Iris pigment epithelial cell (primary cell): Measurements from ENCODE around the gene RALGAPA1.
"Not testable (repeated sequence)": the region's sequence is repeated elsewhere in the genome, so short reads cannot be mapped to it uniquely, and the experiment has no call there.

Source experiments
- DNase-seq: peaks from one replicate; pipeline ENCODE4 v3.0.0-alpha.2; 2011; ENCODE audit warnings: low read depth

RALGAPA1 gene

DNA sequence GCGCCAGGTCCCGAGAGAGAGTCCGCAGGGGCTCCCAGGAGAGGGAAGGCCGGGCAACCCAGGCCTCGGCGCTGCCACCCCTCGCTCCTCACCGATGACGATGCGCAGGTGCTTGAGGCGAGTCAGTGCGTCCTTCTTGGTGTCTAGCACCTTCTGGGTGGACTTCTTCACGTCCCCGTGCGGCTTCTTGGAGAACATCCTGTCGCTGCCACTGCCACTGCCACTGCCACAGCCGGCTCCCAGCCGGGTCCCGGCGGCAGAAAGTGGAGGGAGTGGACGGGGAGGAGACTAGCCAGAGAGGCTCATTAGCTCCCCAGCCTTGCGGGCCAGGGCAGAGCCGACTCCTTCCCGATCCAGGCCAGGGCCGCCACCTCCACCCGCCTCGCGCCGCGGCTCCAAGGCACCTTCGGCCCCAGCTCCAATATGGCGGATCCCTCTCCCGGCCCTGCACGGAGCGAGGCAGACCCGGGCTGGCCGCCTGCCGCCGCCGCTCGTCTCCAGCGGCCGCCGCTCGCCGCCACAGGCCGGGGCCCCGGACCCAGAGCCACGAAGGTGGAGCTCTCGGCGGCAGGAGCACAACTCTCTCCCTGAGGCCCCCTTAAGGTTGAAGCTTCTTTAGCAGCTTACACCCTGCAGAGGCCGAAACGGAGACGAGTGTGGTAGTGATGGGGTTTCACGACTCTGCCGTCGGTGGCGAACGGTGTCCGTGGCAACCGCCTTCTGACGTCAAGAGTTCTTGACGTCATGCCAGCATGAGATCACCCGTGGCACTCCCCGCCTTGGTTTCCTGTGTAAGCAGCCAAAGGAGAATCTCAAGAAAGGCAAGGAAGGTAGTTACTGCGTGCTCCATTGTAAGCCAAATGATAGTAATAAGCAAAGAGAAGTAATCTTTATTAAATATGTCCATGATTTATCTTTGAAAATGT is at the start of gene RALGAPA1:
TSS of gene RALGAPA1 (minus strand) at position 658 of the 926 bp plus-strand sequence. CDS start at position 198, 460 bp downstream.
- DNase-seq, result peak; percentile 99

DNA sequence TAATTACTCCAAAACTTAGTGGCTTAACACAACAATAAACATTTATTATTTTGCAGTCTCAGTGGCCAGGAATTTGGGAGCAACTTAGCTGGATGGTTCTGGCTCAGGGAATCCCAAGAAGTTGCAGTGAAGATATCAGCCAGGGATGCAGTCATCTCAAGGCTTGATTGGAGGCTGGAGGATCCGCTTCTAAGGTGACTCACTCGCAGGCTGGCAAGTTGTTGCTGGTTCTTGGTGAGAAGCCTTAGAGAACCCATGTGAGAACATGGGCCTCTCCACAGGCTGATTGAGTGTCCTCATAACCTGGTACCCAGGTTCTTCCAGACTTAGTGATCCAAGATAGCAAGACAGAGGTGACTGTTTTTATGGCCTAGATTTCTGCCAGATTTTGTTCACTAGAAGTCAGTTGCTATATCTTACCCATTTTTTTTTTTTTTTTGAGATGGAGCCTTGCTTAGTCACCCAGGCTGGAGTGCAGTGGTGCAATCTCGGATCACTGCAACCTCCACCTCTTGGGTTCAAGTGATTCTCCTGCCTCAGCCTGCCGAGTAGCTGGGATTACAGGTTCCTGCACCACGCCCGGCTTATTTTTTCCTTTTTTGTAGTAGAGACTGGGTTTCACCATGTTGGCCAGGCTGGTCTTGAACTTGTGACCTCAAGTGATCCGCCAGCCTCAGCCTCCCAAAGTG is 49.6 kb upstream of the RALGAPA1 start:
- peak; percentile 79 for DNase-seq

DNA sequence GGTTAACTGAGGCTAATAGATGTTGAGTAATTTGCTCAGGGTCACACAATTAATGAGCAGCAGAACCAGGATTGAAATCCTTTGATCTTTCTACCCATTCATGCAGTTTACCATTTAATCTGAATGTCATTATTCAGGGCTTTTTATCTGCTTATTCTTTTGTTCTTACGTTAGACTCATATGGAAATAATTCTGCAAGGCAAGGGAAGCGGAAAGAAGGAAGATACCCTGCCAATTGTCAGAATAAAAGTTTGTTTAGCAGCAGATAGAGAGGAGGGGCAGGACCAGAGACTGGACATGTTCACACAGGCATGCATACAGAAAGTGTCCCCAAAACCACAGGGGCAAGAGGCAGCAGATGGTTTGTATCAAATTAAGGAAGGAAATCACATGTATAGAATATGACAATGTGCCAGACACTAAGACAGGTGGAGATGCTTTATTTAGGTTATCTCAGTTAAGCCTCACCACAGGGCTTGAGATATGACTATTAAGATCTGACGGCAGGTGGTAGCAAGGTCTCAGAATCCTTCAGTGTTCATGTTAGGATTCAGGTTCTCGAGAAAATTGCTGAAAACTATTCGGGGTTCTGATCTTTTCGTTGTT is 46.9 kb upstream of the RALGAPA1 start:
- DNase-seq, result no peak

DNA sequence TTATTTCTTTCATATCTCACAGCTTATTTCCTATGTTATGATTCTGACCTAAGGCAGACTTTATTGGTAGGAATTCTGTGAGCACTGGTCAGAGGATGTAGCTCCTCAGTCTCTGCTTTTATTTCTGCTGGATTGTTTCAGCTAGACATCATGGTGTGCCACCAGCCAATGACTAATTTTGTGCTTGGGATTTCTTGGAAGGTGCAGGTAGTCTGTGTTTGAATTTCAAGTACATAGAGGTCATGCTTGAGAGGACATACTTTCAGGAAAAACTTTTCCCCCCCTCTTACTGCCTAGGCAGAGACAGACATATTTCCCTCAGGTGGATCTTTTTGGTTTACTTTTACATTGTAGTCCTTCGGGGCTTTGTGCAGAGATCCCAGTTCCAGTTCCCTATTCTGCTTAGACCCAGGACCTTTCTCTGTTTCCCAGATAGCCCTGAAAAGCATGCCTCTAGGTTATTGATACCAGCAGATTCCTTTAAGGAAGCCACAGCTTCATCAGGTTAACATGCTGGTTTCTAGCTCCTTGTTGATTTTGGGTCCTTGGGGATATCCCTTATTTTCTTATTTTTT is 45.7 kb upstream of the RALGAPA1 start:
- no peak for DNase-seq

DNA sequence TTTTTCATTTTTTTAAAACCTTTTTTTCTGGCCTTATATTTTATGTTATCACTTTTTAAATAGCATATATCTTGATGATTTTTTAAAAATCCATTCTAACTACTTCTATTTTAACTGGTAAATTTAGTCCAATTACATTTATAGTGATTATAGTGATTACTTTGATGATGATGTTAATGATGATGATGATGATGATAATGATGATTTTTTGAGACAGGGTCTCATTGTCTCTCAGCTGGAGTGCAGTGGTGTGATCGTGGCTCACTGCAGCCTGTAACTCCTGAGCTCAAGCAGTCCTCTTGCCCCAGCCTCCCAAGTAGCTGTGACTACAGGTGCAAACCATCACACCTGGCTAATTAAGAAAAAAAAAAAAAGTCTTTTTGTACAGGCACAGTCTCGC is 44.1 kb upstream of the RALGAPA1 start:
- no peak for DNase-seq

DNA sequence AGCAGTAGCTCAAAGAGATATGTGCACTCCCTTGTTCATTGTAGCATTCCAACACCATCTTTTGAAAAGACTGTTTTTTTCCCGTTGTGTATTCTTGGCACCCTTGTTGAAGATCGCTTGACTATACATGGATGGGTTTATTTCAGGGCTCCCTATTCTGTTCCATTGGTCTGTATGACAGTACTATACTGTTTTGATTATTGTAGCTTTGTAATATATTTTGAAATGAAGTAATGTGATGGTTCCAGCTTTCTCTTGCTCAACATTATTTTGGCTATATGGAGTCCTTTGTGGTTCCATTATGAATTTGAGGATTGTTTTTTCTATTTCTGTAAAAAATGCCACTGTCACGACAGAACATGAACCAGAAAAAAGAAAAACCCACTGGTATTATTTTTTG is 42.7 kb upstream of the RALGAPA1 start:
- no peak for DNase-seq

DNA sequence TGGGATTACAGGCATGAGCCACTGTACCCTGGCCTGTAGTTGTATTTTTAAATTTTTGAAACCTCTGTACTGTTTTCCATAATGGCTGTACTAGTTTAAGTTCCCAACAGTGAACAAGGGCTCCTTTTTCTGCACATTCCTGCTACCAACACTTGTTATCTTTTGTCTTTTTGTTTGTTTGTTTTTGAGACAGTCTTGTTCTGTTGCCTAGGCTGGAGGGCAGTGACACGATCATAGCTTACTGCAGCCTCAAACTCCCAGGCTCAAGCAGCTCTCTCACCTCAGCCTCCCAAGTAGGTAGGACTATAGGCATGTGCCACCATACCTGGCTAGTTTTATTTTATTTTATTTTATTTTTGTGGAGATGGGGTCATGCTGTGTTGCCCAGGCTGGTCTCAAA is 40.0 kb upstream of the RALGAPA1 start:
- DNase-seq, result no peak

DNA sequence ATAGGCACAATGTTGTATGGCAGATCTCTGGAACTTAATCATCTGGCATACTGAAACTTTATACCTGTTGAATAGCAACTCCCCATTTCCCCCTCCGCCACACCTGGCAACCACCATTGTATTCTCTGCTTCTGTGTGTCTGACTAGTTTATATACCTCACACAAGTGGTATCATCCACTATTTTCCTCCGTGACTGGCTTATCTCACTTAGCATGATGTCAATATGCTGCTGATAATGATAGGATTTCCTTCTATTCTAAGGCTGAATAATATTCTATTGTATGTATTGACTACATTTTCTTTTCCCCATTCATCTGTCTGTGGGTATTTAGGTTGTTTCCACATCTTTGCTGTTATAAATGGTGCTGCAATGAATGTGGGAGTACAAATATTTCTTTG is 38.5 kb upstream of the RALGAPA1 start:
- DNase-seq, result no peak

DNA sequence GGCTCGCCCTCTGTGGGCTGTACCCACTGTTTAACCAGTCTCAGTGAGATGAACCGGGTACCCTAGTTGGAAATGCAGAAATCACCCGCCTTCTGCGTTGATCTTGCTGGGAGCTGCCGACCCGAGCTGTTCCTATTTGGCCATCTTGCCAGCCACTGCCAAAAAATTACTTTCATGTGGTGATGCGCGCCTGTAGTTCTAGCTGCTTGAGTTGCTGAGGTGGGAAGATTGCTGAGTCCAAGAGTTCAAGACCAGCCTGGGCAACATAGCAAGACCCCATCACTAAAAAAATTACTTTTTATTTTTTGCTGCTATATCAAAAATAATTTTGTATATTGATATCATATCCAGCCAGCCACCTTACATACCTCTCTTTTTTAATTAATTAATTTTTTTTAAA is 35.4 kb upstream of the RALGAPA1 start:
- DNase-seq, result no peak

DNA sequence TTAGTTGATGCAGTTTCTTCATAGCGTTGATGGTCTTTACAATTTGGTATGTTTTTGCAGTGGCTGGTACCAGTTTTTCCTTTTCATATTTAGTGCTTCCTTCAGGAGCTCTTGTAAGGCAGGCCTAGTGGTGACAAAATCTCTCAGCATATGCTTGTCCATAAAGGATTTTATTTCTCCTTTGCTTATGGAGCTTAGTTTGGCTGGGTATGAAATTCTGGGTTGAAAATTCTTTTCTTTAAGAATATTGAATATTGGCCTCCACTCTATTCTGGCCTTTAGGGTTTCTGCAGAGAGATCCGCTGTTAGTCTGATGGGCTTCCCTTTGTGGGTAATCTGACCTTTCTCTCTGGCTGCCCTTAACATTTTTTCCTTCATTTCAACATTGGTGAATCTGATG is 33.1 kb upstream of the RALGAPA1 start:
- DNase-seq, result not testable (repeated sequence)

DNA sequence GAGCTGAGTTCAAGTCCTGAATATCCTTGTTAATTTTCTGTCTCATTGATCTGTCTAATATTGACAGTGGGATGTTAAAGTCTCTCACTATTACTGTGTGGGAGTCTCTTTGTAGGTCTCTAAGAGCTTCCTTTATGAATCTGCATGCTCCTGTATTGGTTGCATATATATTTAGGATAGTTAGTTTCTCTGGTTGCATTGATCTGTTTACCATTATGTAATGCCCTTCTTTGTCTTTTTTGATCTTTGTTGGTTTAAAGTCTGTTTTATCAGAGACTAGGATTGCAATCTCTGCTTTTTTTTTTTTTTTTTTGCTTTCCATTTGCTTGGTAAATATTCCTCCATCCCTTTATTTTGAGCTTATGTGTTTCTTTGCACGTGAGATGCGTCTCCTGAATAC is 32.6 kb upstream of the RALGAPA1 start:
- DNase-seq, result not testable (repeated sequence)

DNA sequence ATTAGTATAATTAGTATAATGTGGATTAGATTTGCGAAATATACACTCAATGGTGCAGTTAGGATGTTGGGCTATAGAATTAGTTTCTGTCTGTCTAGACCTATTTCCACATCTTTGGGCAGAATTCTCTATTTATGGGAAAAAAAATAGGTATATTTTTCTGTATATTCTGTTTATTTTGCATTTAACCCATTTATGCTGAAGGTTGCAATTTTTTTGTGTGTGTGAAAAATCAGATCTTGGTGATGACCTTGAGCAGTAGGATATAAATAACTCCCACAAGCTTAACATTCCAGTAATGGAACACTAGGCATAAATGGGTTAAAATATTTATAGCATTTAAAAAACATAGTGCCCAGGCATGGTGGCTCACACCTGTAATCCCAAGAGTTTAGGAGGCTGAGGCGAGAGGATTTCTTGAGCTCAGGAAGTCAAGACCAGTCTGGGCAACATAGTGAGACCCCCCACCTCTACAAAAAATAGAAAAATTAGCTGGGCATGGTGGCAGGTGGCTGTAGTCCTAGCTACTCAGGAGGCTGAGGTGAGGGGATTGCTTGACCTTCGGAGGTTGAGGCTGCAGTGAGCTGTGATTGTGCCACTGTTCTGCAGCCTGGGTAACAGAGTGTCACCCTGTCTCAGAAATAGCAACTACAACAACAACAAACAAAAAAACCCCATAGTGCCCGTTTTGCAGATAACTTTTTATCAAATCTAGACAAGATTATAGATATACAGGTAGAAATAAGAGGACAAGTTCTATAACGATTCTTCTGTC is 26.3 kb upstream of the RALGAPA1 start:
- no peak for DNase-seq

DNA sequence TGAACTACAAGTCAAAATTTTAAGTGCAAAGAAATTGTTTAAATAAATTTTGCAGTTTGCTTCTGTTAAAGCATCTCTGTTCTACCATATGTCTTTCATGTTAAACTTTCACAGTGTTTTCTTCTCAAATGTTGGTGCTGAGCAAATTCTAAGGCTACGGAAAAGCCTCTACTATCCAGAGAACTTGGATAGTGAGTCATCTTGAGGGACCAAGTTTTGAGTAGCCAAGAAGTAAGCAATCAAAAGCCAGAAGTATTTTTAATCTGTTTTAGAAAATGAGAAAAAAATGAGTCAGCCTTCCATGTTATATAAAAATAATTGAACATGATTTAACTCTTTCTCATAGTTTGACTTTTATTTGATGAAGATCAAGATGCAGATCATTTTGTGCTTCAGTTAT is 20.4 kb upstream of the RALGAPA1 start:
- DNase-seq, result peak; percentile 60

DNA sequence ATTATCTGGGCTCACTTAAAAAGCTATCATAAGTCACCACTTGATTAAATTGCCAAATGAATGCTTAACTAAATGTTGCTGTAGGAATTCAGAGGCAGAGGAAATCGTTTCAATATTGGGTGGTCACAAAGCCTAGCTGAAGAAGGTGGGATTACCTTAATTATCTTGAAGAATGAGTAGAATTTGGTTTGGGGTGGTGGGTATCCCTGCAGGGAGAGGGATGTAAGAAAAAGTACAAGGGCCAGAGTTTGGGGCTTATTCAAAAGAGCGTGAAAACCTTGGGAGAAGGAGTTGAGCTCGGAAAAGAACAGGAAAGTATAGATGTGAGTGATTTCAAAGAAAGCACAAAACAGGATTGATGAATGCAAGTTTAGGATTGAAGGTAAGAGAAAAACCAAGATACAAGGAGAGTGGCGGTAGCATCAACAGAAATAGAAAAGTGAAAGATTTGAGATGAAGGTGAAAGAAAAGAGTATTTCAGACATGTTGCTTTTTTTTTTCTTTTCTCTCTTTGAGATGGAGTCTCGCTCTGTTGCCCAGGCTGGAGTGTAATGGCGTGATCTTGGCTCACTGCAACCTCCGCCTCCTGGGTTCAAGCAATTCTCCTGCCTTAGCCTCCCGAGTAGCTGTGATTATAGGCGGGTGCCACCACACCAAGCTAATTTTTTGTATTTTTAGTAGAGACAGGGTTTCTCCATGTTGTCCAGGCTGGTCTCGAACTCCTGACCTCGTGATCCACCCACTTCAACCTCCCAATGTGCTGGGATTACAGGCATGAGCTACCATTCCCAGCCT is 18.8 kb upstream of the RALGAPA1 start:
- no peak for DNase-seq

DNA sequence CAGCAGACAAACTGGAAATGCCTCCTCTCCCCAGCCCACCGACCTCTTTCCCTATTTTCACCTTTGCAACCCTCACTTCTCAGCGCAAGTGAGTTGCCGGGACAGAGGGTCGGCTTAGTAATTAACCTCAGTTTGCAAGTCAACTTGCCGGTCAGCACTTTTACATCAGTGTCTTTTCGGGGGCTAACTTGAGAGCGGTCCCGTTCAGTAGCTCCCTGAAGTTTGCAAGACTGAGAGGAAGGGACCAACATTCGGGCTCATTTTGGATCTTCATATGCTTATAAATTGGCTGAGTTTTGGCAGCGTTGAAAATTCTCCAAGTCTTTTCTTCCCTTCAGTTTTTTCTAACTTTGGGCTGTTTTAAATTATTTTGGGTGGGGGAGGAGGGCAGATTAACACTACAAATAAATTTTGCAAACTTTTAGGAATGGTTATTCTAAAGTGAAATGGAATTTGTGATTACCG is 17.9 kb upstream of the RALGAPA1 start:
- DNase-seq, result no peak

DNA sequence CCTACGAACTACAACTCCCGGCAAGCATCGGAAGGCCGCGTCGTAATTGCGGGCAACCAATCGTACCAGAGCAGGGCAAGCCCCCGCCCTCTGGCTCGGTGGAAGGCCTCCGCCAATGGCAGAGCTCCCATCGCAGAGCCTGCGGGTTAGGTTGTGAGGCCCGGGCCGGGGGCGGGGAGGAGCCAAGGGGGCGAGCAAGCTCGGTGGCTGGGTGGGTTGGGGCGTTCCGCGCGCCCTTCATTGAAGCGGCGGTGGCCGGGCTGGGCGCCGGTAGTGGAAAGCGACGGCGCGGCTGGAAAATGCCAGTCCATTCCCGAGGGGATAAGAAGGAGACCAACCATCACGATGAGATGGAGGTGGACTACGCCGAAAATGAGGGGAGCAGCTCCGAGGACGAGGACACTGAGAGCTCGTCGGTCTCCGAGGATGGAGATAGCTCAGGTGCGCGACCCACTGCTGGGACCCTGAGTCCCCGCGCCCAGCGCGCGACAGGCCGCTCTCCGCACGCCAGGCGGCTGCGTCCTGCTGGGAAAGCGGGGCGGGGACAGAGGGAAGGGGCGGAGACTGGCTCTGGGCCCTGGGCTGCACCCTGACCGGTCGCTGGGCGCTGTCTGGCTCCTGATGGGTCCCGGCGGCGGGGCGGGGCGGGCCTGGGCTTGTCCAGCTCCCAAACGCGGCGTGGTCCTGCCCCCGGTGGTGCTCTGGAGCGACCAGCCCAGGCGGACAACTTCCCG is 17.3 kb upstream of the RALGAPA1 start, which contains the start of gene BRMS1L:
TSS of gene BRMS1L (plus strand) at position 121 of the 734 bp plus-strand sequence. CDS start at position 300, 179 bp downstream.
- peak; percentile 99 for DNase-seq

DNA sequence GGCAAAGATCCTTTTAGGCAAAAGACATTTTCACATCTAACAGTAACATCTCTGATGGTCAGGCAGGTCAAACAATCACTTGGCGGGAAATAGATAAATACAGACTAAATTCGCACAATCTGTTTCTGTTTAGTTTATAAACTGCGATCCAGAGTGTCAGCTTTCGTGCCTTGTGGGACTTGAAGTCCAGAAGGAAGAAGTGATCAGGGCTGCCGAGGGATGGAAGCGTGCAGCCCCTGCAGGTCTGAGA is 16.8 kb upstream of the RALGAPA1 start:
- no peak for DNase-seq

DNA sequence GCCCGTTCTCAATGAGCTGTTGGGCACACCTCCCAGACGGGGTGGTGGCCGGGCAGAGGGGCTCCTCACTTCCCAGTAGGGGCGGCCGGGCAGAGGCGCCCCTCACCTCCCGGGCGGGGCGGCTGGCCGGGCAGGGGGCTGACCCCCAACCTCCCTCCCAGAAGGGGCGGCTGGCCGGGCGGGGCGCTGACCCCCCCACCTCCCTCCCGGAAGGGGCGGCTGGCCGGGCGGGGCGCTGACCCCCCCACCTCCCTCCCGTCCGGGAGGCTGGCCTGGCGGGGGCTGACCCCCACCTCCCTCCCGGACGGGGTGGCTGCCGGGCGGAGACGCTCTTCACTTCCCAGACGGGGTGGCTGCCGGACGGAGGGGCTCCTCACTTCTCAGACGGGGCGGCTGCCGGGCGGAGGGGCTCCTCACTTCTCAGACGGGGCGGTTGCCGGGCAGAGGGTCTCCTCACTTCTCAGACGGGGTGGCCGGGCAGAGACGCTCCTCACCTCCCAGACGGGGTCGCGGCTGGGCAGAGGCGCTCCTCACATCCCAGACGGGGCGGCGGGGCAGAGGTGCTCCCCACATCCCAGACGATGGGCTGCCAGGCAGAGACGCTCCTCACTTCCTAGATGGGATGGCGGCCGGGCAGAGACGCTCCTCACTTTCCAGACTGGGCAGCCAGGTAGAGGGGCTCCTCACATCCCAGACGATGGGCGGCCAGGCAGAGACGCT is 15.5 kb upstream of the RALGAPA1 start:
- not testable (repeated sequence) for DNase-seq

DNA sequence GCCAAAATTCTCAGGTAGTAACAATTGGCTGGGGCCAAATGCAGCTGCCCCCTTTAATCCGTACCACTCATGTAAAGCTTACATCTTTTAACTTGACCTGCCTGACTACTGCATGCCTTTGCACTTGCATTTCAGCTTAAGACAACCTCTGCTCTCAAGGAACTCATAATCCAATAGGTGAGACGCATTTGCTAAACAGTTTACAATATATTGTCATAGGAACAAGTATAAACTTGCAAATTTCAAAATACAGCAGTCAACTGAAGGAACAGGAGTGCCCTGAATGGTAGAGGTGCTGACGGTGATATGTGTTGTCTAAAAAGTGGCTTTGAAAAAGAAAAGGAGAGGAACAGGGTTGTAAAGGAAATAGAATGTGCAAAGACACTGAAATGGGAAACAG is 13.4 kb upstream of the RALGAPA1 start:
- DNase-seq, result no peak
